ENCODE data around the gene KRTAP11-1.

The KRTAP11-1 gene, protein sequence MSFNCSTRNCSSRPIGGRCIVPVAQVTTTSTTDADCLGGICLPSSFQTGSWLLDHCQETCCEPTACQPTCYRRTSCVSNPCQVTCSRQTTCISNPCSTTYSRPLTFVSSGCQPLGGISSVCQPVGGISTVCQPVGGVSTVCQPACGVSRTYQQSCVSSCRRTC

DNA sequence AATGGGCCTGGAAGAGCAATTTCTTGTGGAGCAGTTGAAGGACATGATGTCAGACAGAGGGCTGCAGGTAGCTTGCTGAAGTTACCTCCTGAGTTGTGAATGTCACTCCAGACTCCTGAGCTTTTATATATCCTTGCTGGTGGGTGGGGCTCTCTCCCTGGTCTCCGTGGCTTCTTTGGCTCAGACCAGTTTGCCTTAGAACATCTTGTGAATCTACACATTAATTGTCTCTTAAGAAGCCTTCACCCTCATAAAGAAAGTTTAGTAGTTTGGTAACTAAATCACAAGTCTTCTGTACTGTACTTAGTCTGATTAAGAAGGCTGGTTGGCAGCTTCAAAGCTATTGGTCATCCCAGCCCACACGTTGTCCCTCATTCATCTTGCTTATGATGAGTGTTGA, at the start of gene KRTAP11-1:
TSS of gene KRTAP11-1 (minus strand) at position 101 of the 400 bp plus-strand sequence. CDS start at position 45, 56 bp downstream.
- no peaks in the 10 kb centered on the region for H3K27me3 ChIP-seq (ENCODE audit: control insufficient read depth, insufficient read depth, low read length)
- H3K4me3 ChIP-seq (ENCODE audit: low read depth, low read length): no peak within 1 kb of the TSS
- H3K4me1 ChIP-seq (ENCODE audit: control insufficient read depth, insufficient read depth, low read length): no peaks in the 10 kb centered on the region
- H3K9me3 ChIP-seq (ENCODE audit: control insufficient read depth, insufficient read depth, low read length): no peaks in the 10 kb centered on the region
- no peak within 1 kb of the TSS for H3K9ac ChIP-seq (ENCODE audit: low read depth, low read length)
- H3K36me3 ChIP-seq (ENCODE audit: control insufficient read depth, insufficient read depth, low read length): no peaks in the 10 kb centered on the region

DNA sequence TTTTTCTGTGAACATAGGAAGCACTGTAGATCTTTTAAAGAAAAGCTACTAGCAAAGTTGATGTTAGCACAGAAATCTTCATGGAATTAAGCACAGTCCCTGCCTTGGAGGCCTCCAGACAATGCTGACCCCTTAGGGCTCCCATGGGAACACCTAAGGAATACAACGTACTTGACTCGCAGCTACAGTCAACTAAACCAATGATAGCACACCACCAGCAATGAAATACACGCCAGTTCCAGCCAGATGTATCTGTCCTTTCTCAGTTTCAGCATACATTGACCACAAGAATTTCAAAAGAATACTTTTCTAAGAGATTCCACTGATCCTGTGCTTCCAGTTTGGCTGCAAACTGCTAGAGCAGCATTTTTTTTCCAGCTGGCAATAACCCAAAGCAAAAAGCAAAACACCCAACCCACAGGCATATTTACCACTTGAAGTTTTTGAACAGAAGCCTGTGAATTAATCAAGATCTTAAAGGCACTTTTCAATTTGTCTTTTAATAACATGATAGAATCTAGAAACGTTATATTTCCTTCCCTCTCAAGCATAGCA, 42.8 kb upstream of the KRTAP11-1 start:
- Histone ChIP-seq H3K4me3 (ENCODE audit: low read depth, low read length) (no peak overlapping the region), H3K9ac (ENCODE audit: low read depth, low read length) (no peak overlapping the region), H3K27me3 (ENCODE audit: control insufficient read depth, insufficient read depth, low read length) (no peaks in the 10 kb centered on the region), H3K9me3 (ENCODE audit: control insufficient read depth, insufficient read depth, low read length) (no peaks in the 10 kb centered on the region), H3K4me1 (ENCODE audit: control insufficient read depth, insufficient read depth, low read length) (no peaks in the 10 kb centered on the region), H3K36me3 (ENCODE audit: control insufficient read depth, insufficient read depth, low read length) (no peaks in the 10 kb centered on the region)

DNA sequence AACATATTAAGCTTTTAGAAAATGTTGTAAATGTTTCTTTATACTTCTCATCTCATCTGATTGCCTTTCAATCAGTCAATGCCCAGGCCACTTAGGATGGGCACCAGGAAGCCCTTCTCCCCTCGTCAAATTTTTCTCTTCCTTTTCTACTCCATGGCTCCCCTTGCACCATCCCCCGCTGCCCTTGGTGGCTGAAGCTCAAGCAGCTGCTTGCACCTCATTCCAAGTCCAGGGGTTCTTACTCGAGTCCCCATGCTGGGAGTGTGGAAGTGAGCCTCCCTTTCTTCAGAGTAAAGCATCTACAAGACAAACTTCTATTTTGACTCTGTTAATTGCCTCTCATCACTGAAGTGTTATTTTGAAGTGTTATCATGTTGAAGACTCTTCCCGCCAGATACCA, 39.7 kb upstream of the KRTAP11-1 start:
- no peak overlapping the region for H3K4me3 ChIP-seq (ENCODE audit: low read depth, low read length)
- H3K4me1 ChIP-seq (ENCODE audit: control insufficient read depth, insufficient read depth, low read length): no peaks in the 10 kb centered on the region
- no peak overlapping the region for H3K9ac ChIP-seq (ENCODE audit: low read depth, low read length)
- H3K27me3 ChIP-seq (ENCODE audit: control insufficient read depth, insufficient read depth, low read length): no peaks in the 10 kb centered on the region
- no peaks in the 10 kb centered on the region for H3K9me3 ChIP-seq (ENCODE audit: control insufficient read depth, insufficient read depth, low read length)
- no peaks in the 10 kb centered on the region for H3K36me3 ChIP-seq (ENCODE audit: control insufficient read depth, insufficient read depth, low read length)

DNA sequence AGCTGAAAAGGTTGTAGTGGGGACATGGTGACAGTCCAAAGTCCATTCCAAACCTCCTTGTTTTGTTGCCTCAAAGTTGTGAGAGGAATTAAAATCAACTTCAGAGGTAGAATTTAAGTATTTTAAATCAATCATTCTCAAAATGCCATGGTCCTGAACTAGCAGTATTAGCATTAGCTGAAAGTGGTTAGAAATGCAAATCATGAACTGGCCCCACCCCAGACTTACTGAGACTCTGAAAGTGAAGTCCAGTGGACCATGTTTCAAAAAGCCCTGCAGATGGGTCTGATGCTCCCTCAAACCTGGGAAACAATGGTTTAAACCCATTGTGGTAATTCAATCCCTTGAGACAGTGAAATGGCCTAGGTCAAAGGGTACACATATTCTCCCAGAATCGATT, 36.2 kb upstream of the KRTAP11-1 start:
- Histone ChIP-seq H3K27me3 (ENCODE audit: control insufficient read depth, insufficient read depth, low read length) (no peaks in the 10 kb centered on the region), H3K9me3 (ENCODE audit: control insufficient read depth, insufficient read depth, low read length) (no peaks in the 10 kb centered on the region), H3K36me3 (ENCODE audit: control insufficient read depth, insufficient read depth, low read length) (no peaks in the 10 kb centered on the region)

DNA sequence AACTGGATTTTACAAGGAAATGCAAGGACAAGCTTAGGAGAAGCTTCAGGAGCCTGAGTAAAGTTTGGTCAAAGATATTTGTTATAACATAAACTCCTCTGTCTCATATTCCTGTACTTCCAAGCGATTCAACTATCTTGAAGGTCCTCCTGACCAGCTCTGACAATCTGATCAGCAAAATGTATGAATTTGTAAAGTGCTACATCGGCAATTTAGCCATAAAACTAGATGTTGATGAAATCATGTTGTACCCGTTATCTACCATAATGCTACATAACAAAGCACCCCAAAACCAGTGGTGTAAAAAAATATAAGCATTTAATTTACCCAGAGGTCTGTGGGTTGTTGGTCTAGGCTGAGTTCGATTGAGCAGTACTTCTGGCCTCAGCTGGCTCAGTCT, 19.5 kb upstream of the KRTAP11-1 start:
- H3K9me3 ChIP-seq (ENCODE audit: control insufficient read depth, insufficient read depth, low read length): no peaks in the 10 kb centered on the region
- peaks cover 2% of the 10 kb centered on the region for H3K4me1 ChIP-seq (ENCODE audit: control insufficient read depth, insufficient read depth, low read length)
- H3K27me3 ChIP-seq (ENCODE audit: control insufficient read depth, insufficient read depth, low read length): no peaks in the 10 kb centered on the region
- H3K36me3 ChIP-seq (ENCODE audit: control insufficient read depth, insufficient read depth, low read length): no peaks in the 10 kb centered on the region
- no peak overlapping the region for H3K9ac ChIP-seq (ENCODE audit: low read depth, low read length)
- H3K4me3 ChIP-seq (ENCODE audit: low read depth, low read length): no peak overlapping the region

More for the DNA sequence above, 36.2 kb upstream of the KRTAP11-1 start:
- no peaks in the 10 kb centered on the region for H3K4me1 ChIP-seq (ENCODE audit: control insufficient read depth, insufficient read depth, low read length)
- no peak overlapping the region for H3K4me3 ChIP-seq (ENCODE audit: low read depth, low read length)
- H3K9ac ChIP-seq (ENCODE audit: low read depth, low read length): no peak overlapping the region

DNA sequence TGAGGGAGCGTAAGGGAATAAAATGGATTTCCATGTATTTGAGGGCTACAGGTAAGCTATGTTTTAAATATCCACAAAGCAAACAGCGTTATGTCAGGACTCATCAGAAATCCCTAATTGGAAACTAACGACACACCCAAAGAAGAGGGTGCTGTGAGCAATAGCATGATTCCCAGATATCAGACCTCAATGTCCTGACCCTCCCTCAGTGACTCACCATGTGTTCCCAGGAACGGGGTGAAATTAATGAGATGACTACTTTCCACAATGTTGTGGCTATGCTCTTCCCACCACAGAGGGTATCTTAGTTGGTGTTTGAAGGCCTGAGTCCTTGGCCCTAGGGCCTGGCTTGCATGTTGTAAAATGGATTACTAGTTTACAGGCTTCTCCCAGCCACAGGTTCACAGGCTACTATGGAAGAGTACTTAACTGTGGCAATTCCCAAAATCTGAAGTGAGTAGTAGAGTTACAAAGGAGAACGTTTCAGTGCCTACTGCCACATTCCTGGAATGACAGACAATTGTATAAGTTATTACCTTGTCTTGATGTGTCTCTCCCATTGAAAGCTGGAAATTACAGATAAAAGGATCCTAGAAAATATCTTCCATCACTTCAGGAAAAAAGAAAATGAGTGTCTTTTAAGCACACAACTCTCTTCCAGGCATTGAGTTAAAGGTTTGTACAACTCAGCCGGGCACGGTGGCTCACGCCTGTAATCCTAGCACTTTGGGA, 1.7 kb upstream of the KRTAP11-1 start:
- Histone ChIP-seq H3K9ac (ENCODE audit: low read depth, low read length) (no peak overlapping the region), H3K4me1 (ENCODE audit: control insufficient read depth, insufficient read depth, low read length) (no peaks in the 10 kb centered on the region), H3K27me3 (ENCODE audit: control insufficient read depth, insufficient read depth, low read length) (no peaks in the 10 kb centered on the region)

DNA sequence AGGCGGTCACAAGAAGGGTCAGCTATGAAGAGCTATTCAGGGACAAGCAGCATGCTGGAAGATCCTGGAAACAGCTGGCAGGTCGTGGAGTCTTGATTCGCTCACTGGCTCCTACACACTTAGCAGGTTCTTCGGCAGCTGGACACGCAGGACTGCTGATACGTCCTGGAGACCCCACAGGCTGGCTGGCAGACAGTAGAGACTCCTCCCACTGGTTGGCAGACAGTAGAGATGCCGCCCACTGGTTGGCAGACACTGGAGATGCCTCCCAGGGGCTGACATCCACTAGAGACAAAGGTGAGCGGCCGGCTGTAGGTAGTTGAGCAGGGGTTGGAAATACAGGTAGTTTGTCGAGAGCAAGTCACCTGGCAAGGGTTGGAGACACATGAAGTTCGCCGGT, 466 bp downstream of the KRTAP11-1 start:
- Histone ChIP-seq H3K4me3 (ENCODE audit: low read depth, low read length) (no peak overlapping the region), H3K9ac (ENCODE audit: low read depth, low read length) (no peak overlapping the region), H3K36me3 (ENCODE audit: control insufficient read depth, insufficient read depth, low read length) (no peaks in the 10 kb centered on the region), H3K9me3 (ENCODE audit: control insufficient read depth, insufficient read depth, low read length) (no peaks in the 10 kb centered on the region), H3K27me3 (ENCODE audit: control insufficient read depth, insufficient read depth, low read length) (no peaks in the 10 kb centered on the region), H3K4me1 (ENCODE audit: control insufficient read depth, insufficient read depth, low read length) (no peaks in the 10 kb centered on the region)

More for the DNA sequence above, 1.7 kb upstream of the KRTAP11-1 start:
- H3K4me3 ChIP-seq (ENCODE audit: low read depth, low read length): no peak overlapping the region
- H3K36me3 ChIP-seq (ENCODE audit: control insufficient read depth, insufficient read depth, low read length): no peaks in the 10 kb centered on the region
- H3K9me3 ChIP-seq (ENCODE audit: control insufficient read depth, insufficient read depth, low read length): no peaks in the 10 kb centered on the region

DNA sequence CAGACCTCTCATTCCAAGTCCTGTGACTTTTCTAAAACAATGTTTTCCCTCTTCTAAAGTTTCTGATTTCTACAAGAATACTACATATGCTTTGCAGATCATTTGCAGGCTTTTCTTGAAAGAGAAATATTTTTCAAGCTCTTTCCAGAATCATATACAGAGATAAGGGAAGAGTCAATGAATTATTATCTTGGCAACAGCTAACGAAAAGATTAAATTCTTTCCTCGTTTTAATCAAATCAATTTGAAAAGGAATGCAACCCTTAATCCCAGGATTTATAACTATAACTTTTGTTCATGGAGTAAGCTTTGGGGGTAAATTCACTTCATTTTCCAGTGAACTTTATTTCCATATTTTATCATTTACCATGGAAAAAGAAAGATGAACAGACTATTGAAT, 6.9 kb downstream of the KRTAP11-1 start:
- Histone ChIP-seq H3K4me1 (ENCODE audit: control insufficient read depth, insufficient read depth, low read length) (no peaks in the 10 kb centered on the region), H3K4me3 (ENCODE audit: low read depth, low read length) (no peak overlapping the region), H3K9ac (ENCODE audit: low read depth, low read length) (no peak overlapping the region), H3K36me3 (ENCODE audit: control insufficient read depth, insufficient read depth, low read length) (no peaks in the 10 kb centered on the region), H3K9me3 (ENCODE audit: control insufficient read depth, insufficient read depth, low read length) (no peaks in the 10 kb centered on the region), H3K27me3 (ENCODE audit: control insufficient read depth, insufficient read depth, low read length) (no peaks in the 10 kb centered on the region)

DNA sequence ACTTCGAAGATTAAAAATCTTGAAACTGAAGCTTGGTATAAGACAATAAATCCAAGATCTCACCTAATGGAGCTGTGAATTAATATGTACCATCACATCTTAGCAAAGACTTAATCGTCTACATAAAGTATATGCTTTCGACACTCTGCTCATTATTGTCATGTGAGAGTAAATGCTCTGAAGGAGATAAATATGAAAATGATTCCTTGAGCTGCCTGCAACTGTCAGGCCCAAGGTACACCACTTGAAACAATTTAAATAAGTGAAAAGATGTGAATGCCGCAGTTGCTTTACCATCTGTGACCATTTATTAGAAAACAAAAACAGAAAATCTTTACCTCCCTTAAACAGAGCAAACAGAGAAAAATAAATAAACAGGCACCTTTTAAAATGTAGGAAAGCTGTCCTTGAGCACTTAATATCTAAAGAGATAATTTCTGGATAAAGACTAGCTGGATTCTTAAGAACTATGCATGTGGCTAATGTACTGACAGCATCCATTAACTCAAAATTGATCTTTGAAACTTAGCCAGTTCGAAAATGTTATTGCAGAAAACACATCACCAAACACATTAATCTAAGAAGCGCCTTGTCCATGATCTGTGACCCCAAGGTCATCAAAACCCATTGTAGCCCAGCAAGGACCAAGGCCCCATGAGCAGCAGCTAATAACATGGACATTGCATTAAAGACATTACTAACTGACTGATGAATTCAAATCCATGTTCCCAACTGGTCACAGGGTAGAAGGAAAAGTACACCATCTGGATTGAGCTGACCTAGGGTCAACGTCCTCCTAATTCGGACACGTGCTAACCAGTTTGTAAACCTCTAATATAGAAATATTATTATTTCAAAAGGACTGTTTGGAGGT, 33.5 kb downstream of the KRTAP11-1 start:
- Histone ChIP-seq H3K9me3 (ENCODE audit: control insufficient read depth, insufficient read depth, low read length) (no peaks in the 10 kb centered on the region), H3K4me1 (ENCODE audit: control insufficient read depth, insufficient read depth, low read length) (no peaks in the 10 kb centered on the region), H3K36me3 (ENCODE audit: control insufficient read depth, insufficient read depth, low read length) (no peaks in the 10 kb centered on the region), H3K4me3 (ENCODE audit: low read depth, low read length) (no peak overlapping the region), H3K27me3 (ENCODE audit: control insufficient read depth, insufficient read depth, low read length) (no peaks in the 10 kb centered on the region), H3K9ac (ENCODE audit: low read depth, low read length) (no peak overlapping the region)

DNA sequence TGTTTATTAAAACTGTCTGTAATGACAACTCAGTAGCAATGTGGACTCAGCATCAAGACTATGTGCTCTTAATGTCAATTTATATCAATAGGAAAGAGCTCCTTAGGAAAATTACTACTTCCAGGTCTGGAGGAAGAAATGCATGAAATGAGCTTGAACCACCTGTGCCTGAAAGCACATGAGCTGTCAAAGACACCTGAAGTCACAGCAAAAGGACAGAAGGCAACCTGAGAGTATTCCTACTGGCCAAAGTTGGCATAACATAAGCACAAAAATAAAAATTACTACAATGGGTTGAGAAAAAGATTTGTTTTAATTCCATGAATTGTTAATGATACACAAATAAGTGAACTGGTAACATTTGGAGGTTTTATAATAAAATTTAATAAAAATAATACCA, 38.4 kb downstream of the KRTAP11-1 start:
- Histone ChIP-seq H3K4me1 (ENCODE audit: control insufficient read depth, insufficient read depth, low read length) (no peaks in the 10 kb centered on the region), H3K36me3 (ENCODE audit: control insufficient read depth, insufficient read depth, low read length) (no peaks in the 10 kb centered on the region), H3K27me3 (ENCODE audit: control insufficient read depth, insufficient read depth, low read length) (no peaks in the 10 kb centered on the region), H3K9ac (ENCODE audit: low read depth, low read length) (no peak overlapping the region), H3K4me3 (ENCODE audit: low read depth, low read length) (no peak overlapping the region), H3K9me3 (ENCODE audit: control insufficient read depth, insufficient read depth, low read length) (no peaks in the 10 kb centered on the region)

DNA sequence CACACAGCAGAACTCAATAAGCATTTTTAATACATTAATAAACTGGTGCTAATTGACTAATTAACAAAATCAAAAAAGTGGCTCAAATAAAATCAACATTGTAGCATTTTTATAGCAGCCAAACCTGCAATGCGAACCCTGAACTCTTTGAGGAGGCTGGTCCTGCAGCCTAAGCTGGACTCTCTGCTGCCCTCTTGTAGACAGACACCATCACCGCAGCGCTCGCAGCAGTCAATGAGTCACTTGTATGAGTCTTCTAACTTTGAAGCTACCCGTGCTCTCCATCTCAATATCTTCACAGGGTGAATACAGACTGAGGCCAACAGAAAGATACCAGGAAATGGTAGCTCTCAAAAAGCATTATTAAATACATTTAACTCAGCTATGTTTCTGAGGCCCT, 42.1 kb downstream of the KRTAP11-1 start:
- H3K27me3 ChIP-seq (ENCODE audit: control insufficient read depth, insufficient read depth, low read length): no peaks in the 10 kb centered on the region
- no peaks in the 10 kb centered on the region for H3K9me3 ChIP-seq (ENCODE audit: control insufficient read depth, insufficient read depth, low read length)
- no peak overlapping the region for H3K9ac ChIP-seq (ENCODE audit: low read depth, low read length)
- H3K4me1 ChIP-seq (ENCODE audit: control insufficient read depth, insufficient read depth, low read length): no peaks in the 10 kb centered on the region
- H3K36me3 ChIP-seq (ENCODE audit: control insufficient read depth, insufficient read depth, low read length): no peaks in the 10 kb centered on the region
- H3K4me3 ChIP-seq (ENCODE audit: low read depth, low read length): no peak overlapping the region

All from iPS-15b (cell line).